ENCODE results near the gene OTOF. TPM values are rescaled to one million over a fixed set of nuclear protein-coding genes. Genes with fewer than 3 reads are reported as not detected.

Gene OTOF
- polyA plus RNA-seq, 3 donors = 0.51 TPM; not detected in 2

DNA sequence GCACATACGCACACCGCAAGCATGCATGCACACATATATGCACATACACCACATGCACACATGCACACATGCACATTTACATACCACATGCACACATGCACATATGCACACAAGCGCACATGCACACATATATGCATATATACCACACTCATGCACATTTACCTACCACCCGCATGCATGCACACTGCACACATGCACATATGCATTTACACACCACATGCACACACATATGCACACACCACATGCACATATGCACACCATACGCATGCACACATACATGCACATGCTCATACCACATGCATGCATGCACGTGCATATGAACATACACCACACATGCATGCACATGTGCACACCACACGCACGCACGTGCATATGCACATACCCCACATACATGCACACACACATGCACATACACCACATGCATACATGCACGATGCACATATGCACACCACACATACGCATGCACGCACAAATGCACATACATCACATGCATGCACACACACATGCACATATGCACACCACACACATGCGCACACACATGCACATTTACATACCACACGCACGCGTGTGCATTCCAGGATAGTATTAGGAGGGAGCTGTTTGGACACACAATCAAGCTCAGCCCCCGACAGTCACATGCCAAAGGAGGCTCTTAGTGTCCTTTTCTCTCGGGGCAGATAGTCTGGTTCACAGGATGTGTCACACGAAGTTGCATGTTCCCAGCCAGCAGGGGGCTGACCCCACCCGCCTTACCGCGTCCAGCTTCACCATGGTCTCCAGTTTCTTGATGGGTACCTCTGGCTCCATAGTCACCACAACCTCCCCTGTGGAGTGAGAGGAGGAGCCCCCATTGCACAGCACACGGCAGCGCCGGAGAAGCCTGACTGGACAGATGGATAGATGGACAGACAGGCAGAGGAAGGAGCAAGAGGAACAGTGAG, 5.9 kb downstream of the OTOF start:
- Mint-ChIP-seq H3K4me3 (no peak overlapping the region), H3K27me3 (ENCODE audit: low read depth in 3 of 3) (peaks cover 0 to 4% (median 3%) of the 10 kb centered on the region in 3 donors), H3K4me1 (peaks cover 2% of the 10 kb centered on the region), H3K27ac (no peak overlapping the region), H3K9me3 (peaks cover 2 to 7% (median 3%) of the 10 kb centered on the region in 7 donors), H3K36me3 (no peaks in the 10 kb centered on the region)
- Histone ChIP-seq H3K9me3 (replicated peaks in 1 of 2; ENCODE audit: control insufficient read depth in 1 of 2, insufficient read depth in 1 of 2, low read length in 2 of 2) (peaks cover 0 to 3% of the 10 kb centered on the region in 2 donors), H3K27me3 (ENCODE audit: control insufficient read depth in 2 of 2, insufficient read depth in 2 of 2, low read length in 2 of 2) (no peaks in the 10 kb centered on the region), H3K36me3 (replicated peaks in 1 of 2; ENCODE audit: control insufficient read depth in 1 of 2, insufficient read depth in 2 of 2, low read length in 2 of 2) (no peaks in the 10 kb centered on the region), H3K9ac (ENCODE audit: insufficient read depth, low read length, poor library complexity, severe bottlenecking) (no peak overlapping the region), H3K4me1 (ENCODE audit: control insufficient read depth in 1 of 2, insufficient read depth in 2 of 2, low read length in 2 of 2) (peaks cover under 1 to 2% of the 10 kb centered on the region in 2 donors), H3K4me3 (replicated peaks in 1 of 3; ENCODE audit: low read depth in 2 of 3, low read length in 3 of 3) (no peak overlapping the region), H3K27ac (ENCODE audit: low read depth in 1 of 2, low read length in 2 of 2) (no peak overlapping the region), H2AFZ (ENCODE audit: insufficient read depth, low read depth, low read length, poor library complexity, severe bottlenecking) (no peak overlapping the region), H4K20me1 (ENCODE audit: insufficient read depth, low read length) (no peaks in the 10 kb centered on the region), H3K79me2 (ENCODE audit: insufficient read depth, low read length) (no peaks in the 10 kb centered on the region), H3K4me2 (replicated peaks; ENCODE audit: extremely low read depth, low read length, poor library complexity, severe bottlenecking) (no peak overlapping the region)
- whole genome bisulfite sequencing (ENCODE audit: insufficient coverage) = 90% methylated on average over 17 of the region's 25 CpGs
- no peak for DNase-seq
- intact Hi-C loops (cut with micrococcal nuclease) = no loop called here
- TF ChIP-seq, protein P1, sequence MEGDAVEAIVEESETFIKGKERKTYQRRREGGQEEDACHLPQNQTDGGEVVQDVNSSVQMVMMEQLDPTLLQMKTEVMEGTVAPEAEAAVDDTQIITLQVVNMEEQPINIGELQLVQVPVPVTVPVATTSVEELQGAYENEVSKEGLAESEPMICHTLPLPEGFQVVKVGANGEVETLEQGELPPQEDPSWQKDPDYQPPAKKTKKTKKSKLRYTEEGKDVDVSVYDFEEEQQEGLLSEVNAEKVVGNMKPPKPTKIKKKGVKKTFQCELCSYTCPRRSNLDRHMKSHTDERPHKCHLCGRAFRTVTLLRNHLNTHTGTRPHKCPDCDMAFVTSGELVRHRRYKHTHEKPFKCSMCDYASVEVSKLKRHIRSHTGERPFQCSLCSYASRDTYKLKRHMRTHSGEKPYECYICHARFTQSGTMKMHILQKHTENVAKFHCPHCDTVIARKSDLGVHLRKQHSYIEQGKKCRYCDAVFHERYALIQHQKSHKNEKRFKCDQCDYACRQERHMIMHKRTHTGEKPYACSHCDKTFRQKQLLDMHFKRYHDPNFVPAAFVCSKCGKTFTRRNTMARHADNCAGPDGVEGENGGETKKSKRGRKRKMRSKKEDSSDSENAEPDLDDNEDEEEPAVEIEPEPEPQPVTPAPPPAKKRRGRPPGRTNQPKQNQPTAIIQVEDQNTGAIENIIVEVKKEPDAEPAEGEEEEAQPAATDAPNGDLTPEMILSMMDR (IDR thresholded peaks at IDR 0.05) = no peak

DNA sequence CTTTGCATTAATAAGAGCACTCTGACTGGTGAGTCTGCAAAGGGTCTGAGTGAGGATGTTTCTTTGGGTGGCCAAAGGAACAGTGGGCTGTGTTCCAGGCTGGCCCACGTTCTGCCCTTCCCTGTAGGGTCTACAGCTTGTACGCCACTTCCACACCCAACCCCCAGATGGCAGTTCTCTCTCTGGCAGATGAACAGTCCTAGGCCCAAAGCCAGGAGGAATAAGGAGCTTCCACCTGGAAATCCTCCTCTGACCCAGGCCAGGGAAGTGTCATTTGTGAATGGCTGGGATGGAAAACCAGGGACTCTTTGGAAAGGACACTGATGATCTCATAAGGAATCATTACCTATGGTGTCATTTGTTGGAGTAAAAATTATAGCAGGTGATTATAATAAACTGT, 6.6 kb downstream of the OTOF start:
- WGBS (ENCODE audit: insufficient coverage) = no CpG with 5 or more reads among the region's 2 CpGs
- no peaks in the 10 kb centered on the region for H3K36me3 Mint-ChIP-seq

More for the DNA sequence above, 6.6 kb downstream of the OTOF start:
- Histone ChIP-seq H2AFZ (ENCODE audit: insufficient read depth, low read depth, low read length, poor library complexity, severe bottlenecking) (no peak overlapping the region), H3K27ac (ENCODE audit: low read depth in 1 of 2, low read length in 2 of 2) (no peak overlapping the region), H3K4me1 (ENCODE audit: control insufficient read depth in 1 of 2, insufficient read depth in 2 of 2, low read length in 2 of 2) (no peaks in the 10 kb centered on the region), H3K36me3 (replicated peaks in 1 of 2; ENCODE audit: control insufficient read depth in 1 of 2, insufficient read depth in 2 of 2, low read length in 2 of 2) (no peaks in the 10 kb centered on the region), H3K9me3 (replicated peaks in 1 of 2; ENCODE audit: control insufficient read depth in 1 of 2, insufficient read depth in 1 of 2, low read length in 2 of 2) (peaks cover 0 to 3% of the 10 kb centered on the region in 2 donors), H3K27me3 (ENCODE audit: control insufficient read depth in 2 of 2, insufficient read depth in 2 of 2, low read length in 2 of 2) (no peaks in the 10 kb centered on the region), H3K9ac (ENCODE audit: insufficient read depth, low read length, poor library complexity, severe bottlenecking) (no peak overlapping the region), H4K20me1 (ENCODE audit: insufficient read depth, low read length) (no peaks in the 10 kb centered on the region), H3K4me3 (replicated peaks in 1 of 3; ENCODE audit: low read depth in 2 of 3, low read length in 3 of 3) (no peak overlapping the region), H3K4me2 (replicated peaks; ENCODE audit: extremely low read depth, low read length, poor library complexity, severe bottlenecking) (no peak overlapping the region), H3K79me2 (ENCODE audit: insufficient read depth, low read length) (no peaks in the 10 kb centered on the region)
- TF ChIP-seq, protein P1 (IDR thresholded peaks at IDR 0.05) = no peak
- intact Hi-C loops (cut with micrococcal nuclease) = no loop called here
- Mint-ChIP-seq H3K27me3 (ENCODE audit: low read depth in 3 of 3) (peaks cover 0 to 4% (median 1%) of the 10 kb centered on the region in 3 donors), H3K4me3 (no peak overlapping the region), H3K4me1 (no peaks in the 10 kb centered on the region), H3K9me3 (peaks cover 2 to 7% (median 3%) of the 10 kb centered on the region in 7 donors), H3K27ac (no peak overlapping the region)
- no peak for DNase-seq

All from CD14-positive monocyte (primary cell).